Vagina (tissue), 2 donors: ENCODE results near the gene DDX17.

Experiments
- CTCF ChIP-seq, 3 experiments: fragments of 450-650 bp in 2 of 3; fragments of 200-600 bp in 1 of 3; sonication (generic) in 1 of 3; IDR thresholded peaks; one replicate each; pipeline ENCODE4 v1.5.1; 2017 to 2019; ENCODE audit warnings: antibody characterized with exemption in 3 of 3, mild to moderate bottlenecking in 2 of 3, moderate library complexity in 2 of 3
- POLR2A ChIP-seq, 2 donors: fragments of 450-650 bp; IDR thresholded peaks; one replicate each; pipeline ENCODE4 v1.6.1; 2017; ENCODE audit warnings: antibody characterized with exemption in 2 of 2, mild to moderate bottlenecking in 2 of 2, moderate library complexity in 2 of 2
- POLR2AphosphoS5 ChIP-seq, 2 donors: sonication (generic); formaldehyde crosslinking; IDR thresholded peaks; one replicate each; pipeline ENCODE4 v1.9.0; 2017; ENCODE audit warnings: antibody characterized with exemption in 2 of 2, mild to moderate bottlenecking in 2 of 2, low read depth in 1 of 2; ENCODE audit not compliant: insufficient read depth in 1 of 2

- TF ChIP-seq CTCF (IDR thresholded peaks at IDR 0.05) = no peak
- no peak for TF ChIP-seq POLR2AphosphoS5 (IDR thresholded peaks at IDR 0.05; ENCODE audit: insufficient read depth in 1 of 2, low read depth in 1 of 2)
- no peak for TF ChIP-seq POLR2A (IDR thresholded peaks at IDR 0.05)
These were observed 54.7 kb downstream of the DDX17 start for GRCh38 chr22:38451404-38451803.
